Measurements from ENCODE around the gene TBX15. TPM values are rescaled to one million over a fixed set of nuclear protein-coding genes. Genes with fewer than 3 reads are reported as not detected.

TBX15 gene
- total RNA-seq, 1 experiment from 2014 or later: 0.09 TPM

DNA sequence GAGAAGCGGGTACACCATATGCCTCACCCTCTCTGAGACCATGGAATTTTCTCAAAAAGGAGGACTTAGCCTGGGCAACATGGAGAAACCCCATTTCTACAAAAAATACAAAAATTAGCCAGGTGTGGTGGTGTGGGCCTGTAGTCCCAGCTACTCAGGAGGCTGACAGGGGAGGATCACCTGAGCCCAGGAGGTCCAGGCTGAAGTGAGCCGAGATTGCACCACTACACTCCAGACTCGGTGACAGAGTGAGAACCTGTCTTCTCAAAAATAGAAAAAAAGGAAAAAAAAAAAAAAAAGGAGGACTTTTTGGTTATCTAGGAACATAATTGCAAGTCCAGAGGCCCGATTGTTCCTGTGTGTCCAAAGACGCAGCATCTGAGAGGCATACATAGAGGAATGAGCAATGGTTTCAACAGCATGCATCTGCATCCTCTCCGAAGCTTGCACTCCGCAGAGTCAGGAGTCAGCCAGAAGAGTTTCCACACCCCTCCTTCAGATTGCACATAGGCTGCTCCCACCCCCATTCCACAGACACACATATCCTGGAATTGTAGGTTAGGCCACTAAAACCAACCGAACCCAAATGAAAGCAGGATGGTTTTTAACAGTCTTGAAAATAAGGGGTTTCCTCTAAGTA is 2.5 kb upstream of the TBX15 start:
- Mint-ChIP-seq H3K27ac (ENCODE audit: low read depth, unreplicated experiment) (no peak overlapping the region), H3K36me3 (ENCODE audit: insufficient read depth, unreplicated experiment) (peaks cover 5% of the 10 kb centered on the region), H3K27me3 (ENCODE audit: insufficient read depth, unreplicated experiment) (no peaks in the 10 kb centered on the region), H3K4me1 (ENCODE audit: insufficient read depth, unreplicated experiment) (no peaks in the 10 kb centered on the region), H3K9me3 (ENCODE audit: unreplicated experiment) (peaks cover under 1% of the 10 kb centered on the region), H3K4me3 (ENCODE audit: unreplicated experiment) (no peak overlapping the region)
- intact Hi-C loops (cut with micrococcal nuclease): no loop called here
- DNase-seq (ENCODE audit: unreplicated experiment): no peak
- ChIA-PET POLR2A (no interaction called here), CTCF (no interaction called here)
- TF ChIP-seq CTCF (IDR thresholded peaks at IDR 0.05; ENCODE audit: unreplicated experiment): no peak
- BruUV-seq (replicated peaks): no TSS peak

- ChIA-PET POLR2A (no interaction called here), CTCF (interaction anchor here (1.2 kb wide), 1 partner anchor 18 kb away, joined by 5 read pairs; no protein-coding TSS in a partner anchor)
- no TSS peak for BruUV-seq (replicated peaks)
- TF ChIP-seq CTCF (IDR thresholded peaks at IDR 0.05; ENCODE audit: unreplicated experiment): no peak
- no peaks in the 10 kb centered on the region for H3K4me1 Mint-ChIP-seq (ENCODE audit: insufficient read depth, unreplicated experiment)
- H3K27me3 Mint-ChIP-seq (ENCODE audit: insufficient read depth, unreplicated experiment): no peaks in the 10 kb centered on the region
- intact Hi-C loops (cut with micrococcal nuclease): no loop called here
- DNase-seq (ENCODE audit: unreplicated experiment): no peak
- H3K27ac Mint-ChIP-seq (ENCODE audit: low read depth, unreplicated experiment): no peak overlapping the region
- peaks cover 5% of the 10 kb centered on the region for H3K36me3 Mint-ChIP-seq (ENCODE audit: insufficient read depth, unreplicated experiment)
- peaks cover 7% of the 10 kb centered on the region for H3K9me3 Mint-ChIP-seq (ENCODE audit: unreplicated experiment)
- no peak overlapping the region for H3K4me3 Mint-ChIP-seq (ENCODE audit: unreplicated experiment)
These were observed 1.8 kb upstream of the TBX15 start for GRCh38 chr1:118989878-118990378.

DNA sequence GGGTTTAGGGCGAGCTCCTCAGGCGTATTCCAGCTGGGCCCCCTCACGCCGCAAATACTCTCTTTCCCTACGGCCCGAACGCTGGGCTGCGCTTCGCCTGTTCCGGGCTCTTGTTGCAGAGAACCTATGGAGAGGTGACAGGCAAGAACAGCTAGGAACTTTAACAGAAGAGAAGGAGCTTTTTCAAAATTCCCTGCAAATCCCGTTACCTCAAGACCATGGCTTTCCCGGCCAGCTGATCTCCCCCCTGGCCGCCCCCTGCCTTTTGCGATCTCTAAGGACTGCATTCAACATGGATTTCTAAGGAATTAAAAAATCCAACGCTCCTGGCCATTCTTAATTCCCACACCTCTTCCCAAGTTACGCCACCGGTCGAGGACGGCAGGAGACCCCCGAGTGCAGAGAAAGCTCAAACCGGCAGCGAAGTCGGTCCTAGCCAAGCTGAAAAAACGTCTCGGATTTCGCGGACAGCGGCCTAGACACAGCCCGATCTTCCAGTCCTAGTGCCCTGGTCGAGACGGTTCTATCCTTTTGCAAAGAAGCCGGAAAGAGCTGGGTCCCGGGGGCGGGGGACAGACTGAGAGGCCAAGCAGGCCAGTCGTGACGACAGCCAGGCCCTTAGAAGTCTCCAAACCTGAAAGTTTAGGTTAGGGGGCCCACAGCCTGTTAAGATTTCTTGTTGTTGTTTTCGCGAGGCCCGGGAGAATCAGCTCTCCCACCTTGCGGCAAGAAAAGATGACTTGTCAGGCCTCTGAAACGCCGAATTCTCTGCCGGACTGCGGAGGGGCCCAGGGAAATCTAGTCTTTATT is 1.1 kb upstream of the TBX15 start:
- ChIA-PET POLR2A (no interaction called here), CTCF (interaction anchor here (1.2 kb wide), 1 partner anchor 19 kb away, joined by 5 read pairs; no protein-coding TSS in a partner anchor)
- DNase-seq (ENCODE audit: unreplicated experiment): no peak
- Mint-ChIP-seq H3K9me3 (ENCODE audit: unreplicated experiment) (peaks cover 12% of the 10 kb centered on the region), H3K4me3 (ENCODE audit: unreplicated experiment) (no peak overlapping the region), H3K27me3 (ENCODE audit: insufficient read depth, unreplicated experiment) (no peaks in the 10 kb centered on the region), H3K36me3 (ENCODE audit: insufficient read depth, unreplicated experiment) (peaks cover 5% of the 10 kb centered on the region), H3K4me1 (ENCODE audit: insufficient read depth, unreplicated experiment) (no peaks in the 10 kb centered on the region), H3K27ac (ENCODE audit: low read depth, unreplicated experiment) (no peak overlapping the region)
- TF ChIP-seq CTCF (IDR thresholded peaks at IDR 0.05; ENCODE audit: unreplicated experiment): no peak
- BruUV-seq (replicated peaks): no TSS peak
- intact Hi-C loops (cut with micrococcal nuclease): no loop called here

DNA sequence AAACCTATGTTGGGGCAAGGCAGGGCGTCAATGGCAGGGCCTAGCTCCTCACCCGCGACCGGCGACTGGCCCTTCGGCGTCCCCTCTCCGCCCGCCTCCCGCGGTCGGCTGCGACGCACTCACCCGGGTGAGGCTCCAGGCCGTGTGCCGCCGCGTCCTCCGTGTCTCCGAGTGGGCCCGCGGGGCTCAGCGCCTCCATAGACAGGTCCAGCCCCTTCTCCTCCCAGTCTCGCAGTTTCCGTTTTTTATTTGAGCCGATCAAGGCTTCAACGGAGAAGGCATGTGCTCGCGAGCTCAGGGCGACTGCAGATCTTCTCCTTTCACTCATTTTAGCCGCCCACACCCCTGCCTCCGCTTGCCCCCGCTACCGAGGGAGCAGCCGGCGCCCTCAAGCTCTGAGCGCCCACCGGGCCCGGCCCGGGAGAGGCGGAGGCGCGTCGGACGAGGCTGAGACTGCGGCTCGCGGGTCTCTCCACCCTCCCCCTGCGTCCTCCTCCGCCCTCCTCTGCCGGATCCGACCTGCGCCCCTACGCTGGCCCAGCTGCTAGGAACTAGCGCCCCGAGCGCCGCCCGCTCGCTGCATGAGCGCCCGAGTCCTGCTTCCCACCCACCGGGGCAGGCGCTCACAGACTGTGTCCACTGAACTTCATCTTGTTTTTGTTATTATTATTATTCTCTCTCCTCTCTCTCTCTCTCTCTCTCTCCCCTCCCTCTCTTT is 516 bp downstream of the TBX15 start:
- Mint-ChIP-seq H3K36me3 (ENCODE audit: insufficient read depth, unreplicated experiment) (peaks cover 5% of the 10 kb centered on the region), H3K27ac (ENCODE audit: low read depth, unreplicated experiment) (no peak overlapping the region), H3K4me1 (ENCODE audit: insufficient read depth, unreplicated experiment) (no peaks in the 10 kb centered on the region), H3K9me3 (ENCODE audit: unreplicated experiment) (peaks cover 12% of the 10 kb centered on the region), H3K27me3 (ENCODE audit: insufficient read depth, unreplicated experiment) (no peaks in the 10 kb centered on the region), H3K4me3 (ENCODE audit: unreplicated experiment) (peak overlapping the region; percentile 36)
- DNase-seq (ENCODE audit: unreplicated experiment): no peak
- TF ChIP-seq CTCF (IDR thresholded peaks at IDR 0.05; ENCODE audit: unreplicated experiment): no peak
- CTCF ChIA-PET: interaction anchor here (1.4 kb wide), 1 partner anchor 21 kb away, joined by 4 read pairs; no protein-coding TSS in a partner anchor
- no TSS peak for BruUV-seq (replicated peaks)
- intact Hi-C loops (cut with micrococcal nuclease): no loop called here
- POLR2A ChIA-PET: no interaction called here
